ENCODE measurements around the gene DRD3. TPM values are rescaled to one million over a fixed set of nuclear protein-coding genes. Genes with fewer than 3 reads are reported as not detected.

The DRD3 gene
- total and polyA plus RNA-seq, 12 donors, result not detected

GRCh38 chr3:114171677-114172076, 7.2 kb downstream of the DRD3 start:
- Histone ChIP-seq H3K27ac (no peak overlapping the region), H3K27me3 (no peaks in the 10 kb centered on the region), H3K4me3 (no peak overlapping the region), H3K4me1 (replicated peaks in 1 of 2) (no peaks in the 10 kb centered on the region), H3K36me3 (replicated peaks in 1 of 2) (no peaks in the 10 kb centered on the region), H3K9me3 (replicated peaks in 1 of 3) (no peaks in the 10 kb centered on the region)
- TF ChIP-seq POLR2A (IDR thresholded peaks at IDR 0.05), result no peak
- no peak for TF ChIP-seq CTCF (IDR thresholded peaks at IDR 0.05)
- WGBS, 4 donors, result 87 to 88% (median 88%) methylated on average over 6 to 7 of the region's 7 CpGs
- DNase-seq, result no peak
- intact Hi-C loops (cut with DNase I), result no loop called here

- TF ChIP-seq CTCF (IDR thresholded peaks at IDR 0.05), result no peak
- no peak for TF ChIP-seq POLR2A (IDR thresholded peaks at IDR 0.05)
- WGBS, 4 donors, result 37 to 49% (median 47%) methylated on average over 2 of the region's 2 CpGs
- H3K36me3 ChIP-seq (replicated peaks in 1 of 2), result no peaks in the 10 kb centered on the region
- no peaks in the 10 kb centered on the region for H3K27me3 ChIP-seq
- no peak overlapping the region for H3K27ac ChIP-seq
- intact Hi-C loops (cut with DNase I), result no loop called here
- no peaks in the 10 kb centered on the region for H3K9me3 ChIP-seq (replicated peaks in 1 of 3)
- no peaks in the 10 kb centered on the region for H3K4me1 ChIP-seq (replicated peaks in 1 of 2)
- DNase-seq, result no peak
- H3K4me3 ChIP-seq, result no peak overlapping the region
Observed at GRCh38 chr3:114168150-114168549, 10.7 kb downstream of the DRD3 start.

- TF ChIP-seq POLR2A (IDR thresholded peaks at IDR 0.05) (no peak), CTCF (IDR thresholded peaks at IDR 0.05) (no peak)
- Histone ChIP-seq H3K27ac (no peak overlapping the region), H3K36me3 (replicated peaks in 1 of 2) (no peaks in the 10 kb centered on the region), H3K4me3 (no peak overlapping the region), H3K4me1 (replicated peaks in 1 of 2) (peaks cover 0 to 9% of the 10 kb centered on the region in 2 donors), H3K27me3 (no peaks in the 10 kb centered on the region), H3K9me3 (replicated peaks in 1 of 3) (no peaks in the 10 kb centered on the region)
- 82 to 100% (median 91%) methylated on average over 1 of the region's 1 CpG for WGBS, 4 donors
- intact Hi-C loops (cut with DNase I), result no loop called here
- DNase-seq, result no peak
Observed at GRCh38 chr3:114157321-114157720, 21.5 kb downstream of the DRD3 start.

GRCh38 chr3:114155370-114155821, 23.5 kb downstream of the DRD3 start:
- no peaks in the 10 kb centered on the region for H3K9me3 ChIP-seq (replicated peaks in 1 of 3)
- no peak overlapping the region for H3K27ac ChIP-seq
- H3K36me3 ChIP-seq (replicated peaks in 1 of 2), result no peaks in the 10 kb centered on the region
- 71 to 78% (median 77%) methylated on average over 9 of the region's 9 CpGs for WGBS, 4 donors
- TF ChIP-seq POLR2A (IDR thresholded peaks at IDR 0.05) (no peak), CTCF (IDR thresholded peaks at IDR 0.05) (peak in 5 of 6 experiments; percentile 37 to 59 (median 48))
- H3K4me1 ChIP-seq (replicated peaks in 1 of 2), result peaks cover 0 to 12% of the 10 kb centered on the region in 2 donors
- intact Hi-C loops (cut with DNase I), result no loop called here
- no peaks in the 10 kb centered on the region for H3K27me3 ChIP-seq
- H3K4me3 ChIP-seq, result no peak overlapping the region
- DNase-seq, result peak; percentile 32 to 66 (median 50)

Data from adrenal gland (tissue), 12 donors.